Stomach (tissue), 4 donors: ENCODE measurements around the gene IGSF8.

ENCODE experiments used
- POLR2A ChIP-seq, 4 donors: fragments of 450-650 bp; IDR thresholded peaks; one replicate each; pipeline ENCODE4 v1.6.1; 2016; ENCODE audit warnings: antibody characterized with exemption in 4 of 4, control low read depth in 2 of 4, mild to moderate bottlenecking in 1 of 4, moderate library complexity in 1 of 4
- TF ChIP-seq, protein P1 (sequence below), 7 experiments: fragments of 450-650 bp in 4 of 7; fragments of 200-600 bp in 3 of 7; sonication (generic) in 3 of 7; IDR thresholded peaks; one replicate each; pipeline ENCODE4 v1.5.1; 2016 to 2019; ENCODE audit warnings: antibody characterized with exemption in 7 of 7, control low read depth in 2 of 7, mild to moderate bottlenecking in 1 of 7

- TF ChIP-seq, protein P1, sequence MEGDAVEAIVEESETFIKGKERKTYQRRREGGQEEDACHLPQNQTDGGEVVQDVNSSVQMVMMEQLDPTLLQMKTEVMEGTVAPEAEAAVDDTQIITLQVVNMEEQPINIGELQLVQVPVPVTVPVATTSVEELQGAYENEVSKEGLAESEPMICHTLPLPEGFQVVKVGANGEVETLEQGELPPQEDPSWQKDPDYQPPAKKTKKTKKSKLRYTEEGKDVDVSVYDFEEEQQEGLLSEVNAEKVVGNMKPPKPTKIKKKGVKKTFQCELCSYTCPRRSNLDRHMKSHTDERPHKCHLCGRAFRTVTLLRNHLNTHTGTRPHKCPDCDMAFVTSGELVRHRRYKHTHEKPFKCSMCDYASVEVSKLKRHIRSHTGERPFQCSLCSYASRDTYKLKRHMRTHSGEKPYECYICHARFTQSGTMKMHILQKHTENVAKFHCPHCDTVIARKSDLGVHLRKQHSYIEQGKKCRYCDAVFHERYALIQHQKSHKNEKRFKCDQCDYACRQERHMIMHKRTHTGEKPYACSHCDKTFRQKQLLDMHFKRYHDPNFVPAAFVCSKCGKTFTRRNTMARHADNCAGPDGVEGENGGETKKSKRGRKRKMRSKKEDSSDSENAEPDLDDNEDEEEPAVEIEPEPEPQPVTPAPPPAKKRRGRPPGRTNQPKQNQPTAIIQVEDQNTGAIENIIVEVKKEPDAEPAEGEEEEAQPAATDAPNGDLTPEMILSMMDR (IDR thresholded peaks at IDR 0.05): no peak
- no peak for TF ChIP-seq POLR2A (IDR thresholded peaks at IDR 0.05)
Observed at GRCh38 chr1:160117709-160118183, 19.3 kb upstream of the IGSF8 start.
